Caco-2 (cell line): ENCODE measurements around the gene CEP170B. TPM values are rescaled to one million over a fixed set of nuclear protein-coding genes. Genes with fewer than 3 reads are reported as not detected.

Source experiments
- BruUV-seq: library from RNA; stranded (reverse); fragments of 400-500 nt; replicated peaks from 2 replicates; lab custom pipeline; 2021; lab: Mats Ljungman, UMichigan
- CTCF ChIA-PET: fragments of 300-600 bp; sonication (Branson Sonifier 250); formaldehyde crosslinking; loops from one replicate; lab custom pipeline; 2022; ENCODE audit warnings: antibody characterized with exemption; lab: Charles Lee
- POLR2A ChIA-PET: fragments of 300-600 bp; sonication (Branson Sonifier 250); formaldehyde crosslinking; loops from one replicate; lab custom pipeline; 2022; ENCODE audit warnings: antibody characterized with exemption; lab: Charles Lee
- DNase-seq, 2 experiments: peaks; one replicate each; pipeline versions ENCODE4 v3.0.0 to v3.0.0-alpha.2; 2020 to 2022
- H3K27me3 ChIP-seq: replicated peaks from 2 replicates; pipeline ENCODE4 v1.6.0; 2011; ENCODE audit warnings: low read length; ENCODE audit not compliant: control insufficient read depth, insufficient read depth
- H3K36me3 ChIP-seq: 2 replicates; pipeline ENCODE4 v1.5.1; 2011; ENCODE audit warnings: low read length; ENCODE audit not compliant: control insufficient read depth, insufficient read depth
- H3K4me1 ChIP-seq: fragments of 250-450 bp; sonication (Bioruptor Pico); 2 replicates; pipeline ENCODE4 v1.5.1; 2020; ENCODE audit warnings: mild to moderate bottlenecking
- H3K4me3 ChIP-seq: 2 replicates; pipeline ENCODE4 v1.5.1; 2011; ENCODE audit warnings: low read depth, mild to moderate bottlenecking, control low read depth, low read length
- H3K9me3 ChIP-seq: fragments of 250-450 bp; sonication (Bioruptor Pico); 2 replicates; pipeline ENCODE4 v1.5.1; 2020; ENCODE audit warnings: mild to moderate bottlenecking, moderate library complexity
- H3K27ac Mint-ChIP-seq: one replicate; pipeline ENCODE4 v1.8.0; 2022; ENCODE audit warnings: mixed read lengths; ENCODE audit not compliant: unreplicated experiment
- H3K27me3 Mint-ChIP-seq: one replicate; pipeline ENCODE4 v1.8.0; 2022; ENCODE audit warnings: mixed read lengths; ENCODE audit not compliant: insufficient read depth, unreplicated experiment
- H3K36me3 Mint-ChIP-seq: one replicate; pipeline ENCODE4 v1.8.0; 2022; ENCODE audit warnings: mild to moderate bottlenecking, mixed read lengths; ENCODE audit not compliant: insufficient read depth, unreplicated experiment
- H3K4me1 Mint-ChIP-seq: one replicate; pipeline ENCODE4 v1.8.0; 2022; ENCODE audit warnings: low read depth, mixed read lengths; ENCODE audit not compliant: unreplicated experiment
- H3K4me3 Mint-ChIP-seq: one replicate; pipeline ENCODE4 v1.8.0; 2022; ENCODE audit warnings: mild to moderate bottlenecking, moderate library complexity, mixed read lengths; ENCODE audit not compliant: unreplicated experiment
- H3K9me3 Mint-ChIP-seq: one replicate; pipeline ENCODE4 v1.8.0; 2022; ENCODE audit warnings: mixed read lengths; ENCODE audit not compliant: unreplicated experiment
- CTCF ChIP-seq, 2 experiments: fragments of 200-600 bp in 1 of 2; IDR thresholded peaks; 1 replicate in 1 of 2; 2 replicates in 1 of 2; pipeline versions ENCODE4 v1.5.1 to v1.8.0; 2011 to 2022; ENCODE audit warnings: antibody characterized with exemption in 1 of 2, control low read depth in 1 of 2, inconsistent platforms in 1 of 2, low read depth in 1 of 2, low read length in 1 of 2, mild to moderate bottlenecking in 1 of 2, moderate library complexity in 1 of 2; ENCODE audit not compliant: insufficient read depth in 1 of 2, severe bottlenecking in 1 of 2, unreplicated experiment in 1 of 2
- intact Hi-C: fragments of 100-400 bp; cut with micrococcal nuclease; formaldehyde crosslinking; loops from one replicate; pipeline ENCODE4 v1.10.0; 2022; ENCODE audit not compliant: unreplicated experiment
- total RNA-seq: library from RNA; stranded (reverse); gene quantifications from 2 replicates; pipeline ENCODE4 v1.2.3, GENCODE V29; 2022

CEP170B gene
- total RNA-seq, 1 experiment from 2014 or later: 31.6 TPM

- POLR2A ChIA-PET: no interaction called here
- H3K36me3 Mint-ChIP-seq: no peaks in the 10 kb centered on the region
- intact Hi-C loops: no loop called here
- H3K4me1 Mint-ChIP-seq: no peaks in the 10 kb centered on the region
- Histone ChIP-seq H3K36me3 (no peaks in the 10 kb centered on the region), H3K4me3 (no peak overlapping the region), H3K27me3 (peaks cover 3% of the 10 kb centered on the region), H3K4me1 (no peaks in the 10 kb centered on the region), H3K9me3 (no peaks in the 10 kb centered on the region)
- no peak for TF ChIP-seq CTCF (IDR thresholded peaks at IDR 0.05; ENCODE audit: insufficient read depth in 1 of 2, low read depth in 1 of 2, low read length in 1 of 2, severe bottlenecking in 1 of 2, unreplicated experiment in 1 of 2)
- no peak for DNase-seq
- no peak overlapping the region for H3K27ac Mint-ChIP-seq
- H3K4me3 Mint-ChIP-seq: no peak overlapping the region
- no peaks in the 10 kb centered on the region for H3K9me3 Mint-ChIP-seq
- H3K27me3 Mint-ChIP-seq: peaks cover 11% of the 10 kb centered on the region
- CTCF ChIA-PET: no interaction called here
- no TSS peak for BruUV-seq
These were observed 73.9 kb downstream of the CEP170B start for GRCh38 chr14:104938960-104939359.

- Histone ChIP-seq H3K4me3 (no peak overlapping the region), H3K36me3 (no peaks in the 10 kb centered on the region), H3K4me1 (no peaks in the 10 kb centered on the region), H3K27me3 (peaks cover 1% of the 10 kb centered on the region), H3K9me3 (no peaks in the 10 kb centered on the region)
- Mint-ChIP-seq H3K27ac (no peak overlapping the region), H3K27me3 (peaks cover 7% of the 10 kb centered on the region), H3K4me3 (no peak overlapping the region), H3K4me1 (no peaks in the 10 kb centered on the region), H3K36me3 (no peaks in the 10 kb centered on the region), H3K9me3 (no peaks in the 10 kb centered on the region)
- no peak for DNase-seq
- intact Hi-C loops: loop anchor here (2.0 kb wide), 1 partner anchor 43 kb away; no protein-coding TSS in a partner anchor
- BruUV-seq: no TSS peak
- POLR2A ChIA-PET: no interaction called here
- TF ChIP-seq CTCF (IDR thresholded peaks at IDR 0.05; ENCODE audit: insufficient read depth in 1 of 2, low read depth in 1 of 2, low read length in 1 of 2, severe bottlenecking in 1 of 2, unreplicated experiment in 1 of 2): no peak
- CTCF ChIA-PET: interaction anchor here (0.7 to 1.3 kb wide), 2 partner anchors 45 to 261 kb away, joined by 4 to 9 read pairs; no protein-coding TSS in a partner anchor
These were observed 74.8 kb downstream of the CEP170B start for GRCh38 chr14:104939666-104940410.

GRCh38 chr14:104940526-104941150 lies 75.6 kb downstream of the CEP170B start:
- DNase-seq: no peak
- ChIA-PET POLR2A (no interaction called here), CTCF (interaction anchor here (0.6 to 1.3 kb wide), 9 partner anchors 12 to 262 kb away, joined by 3 to 9 read pairs (median 4); no protein-coding TSS in a partner anchor)
- peaks cover 1% of the 10 kb centered on the region for H3K27me3 ChIP-seq
- no peaks in the 10 kb centered on the region for H3K4me1 ChIP-seq
- H3K9me3 ChIP-seq: no peaks in the 10 kb centered on the region
- H3K4me3 ChIP-seq: no peak overlapping the region
- intact Hi-C loops: loop anchor here (2.0 kb wide), 1 partner anchor 44 kb away; no protein-coding TSS in a partner anchor
- H3K27ac Mint-ChIP-seq: no peak overlapping the region
- TF ChIP-seq CTCF (IDR thresholded peaks at IDR 0.05; ENCODE audit: insufficient read depth in 1 of 2, low read depth in 1 of 2, low read length in 1 of 2, severe bottlenecking in 1 of 2, unreplicated experiment in 1 of 2): peak; percentile 22 to 58
- H3K36me3 ChIP-seq: no peaks in the 10 kb centered on the region
- no peaks in the 10 kb centered on the region for H3K9me3 Mint-ChIP-seq
- no TSS peak for BruUV-seq
- H3K27me3 Mint-ChIP-seq: peaks cover 7% of the 10 kb centered on the region
- H3K36me3 Mint-ChIP-seq: no peaks in the 10 kb centered on the region
- H3K4me1 Mint-ChIP-seq: no peaks in the 10 kb centered on the region
- H3K4me3 Mint-ChIP-seq: no peak overlapping the region
